ENCODE data around the gene MAGEL2. TPM values are rescaled to one million over a fixed set of nuclear protein-coding genes. Genes with fewer than 3 reads are reported as not detected.

Gene MAGEL2
- total RNA-seq, 2 experiments from 2014 or later, result not detected

GRCh38 chr15:23628612-23629233 lies 18.9 kb downstream of the MAGEL2 start:
- Mint-ChIP-seq H3K4me1 (ENCODE audit: low read depth) (no peaks in the 10 kb centered on the region), H3K27ac (no peak overlapping the region), H3K36me3 (ENCODE audit: low read depth) (no peaks in the 10 kb centered on the region), H3K27me3 (peaks cover 12% of the 10 kb centered on the region), H3K4me3 (no peak overlapping the region), H3K9me3 (no peaks in the 10 kb centered on the region)
- ATAC-seq (ENCODE audit: poor library complexity), result no peak
- TF ChIP-seq CTCF (IDR thresholded peaks at IDR 0.05), result no peak
- Histone ChIP-seq H3K9me3 (ENCODE audit: control insufficient read depth in 1 of 2, insufficient read depth in 1 of 2, low read length in 2 of 2) (peaks cover 0 to 5% of the 10 kb centered on the region in 2 experiments), H3K36me3 (ENCODE audit: insufficient read depth, low read length) (no peaks in the 10 kb centered on the region), H3K27ac (ENCODE audit: low read depth in 1 of 2, low read length in 2 of 2) (no peak overlapping the region), H3K4me3 (ENCODE audit: low read length) (no peak overlapping the region), H3K4me1 (ENCODE audit: insufficient read depth, low read length) (no peaks in the 10 kb centered on the region), H3K27me3 (ENCODE audit: control insufficient read depth in 1 of 2, insufficient read depth in 2 of 2, low read length in 2 of 2) (no peaks in the 10 kb centered on the region)
- DNase-seq, result no peak
- POLR2A ChIA-PET, result no interaction called here
- CTCF ChIA-PET, result no interaction called here
- intact Hi-C loops (cut with DNase I, micrococcal nuclease), result no loop called here

GRCh38 chr15:23616536-23616935 lies 31.1 kb downstream of the MAGEL2 start:
- Histone ChIP-seq H3K27me3 (ENCODE audit: control insufficient read depth in 1 of 2, insufficient read depth in 2 of 2, low read length in 2 of 2) (no peaks in the 10 kb centered on the region), H3K27ac (ENCODE audit: low read depth in 1 of 2, low read length in 2 of 2) (no peak overlapping the region), H3K4me1 (ENCODE audit: insufficient read depth, low read length) (no peaks in the 10 kb centered on the region), H3K36me3 (ENCODE audit: insufficient read depth, low read length) (no peaks in the 10 kb centered on the region), H3K4me3 (ENCODE audit: low read length) (no peak overlapping the region), H3K9me3 (ENCODE audit: control insufficient read depth in 1 of 2, insufficient read depth in 1 of 2, low read length in 2 of 2) (peaks cover 0 to 8% of the 10 kb centered on the region in 2 experiments)
- peaks cover 10% of the 10 kb centered on the region for H3K9me3 Mint-ChIP-seq
- no peak for DNase-seq
- no peak overlapping the region for H3K4me3 Mint-ChIP-seq
- H3K4me1 Mint-ChIP-seq (ENCODE audit: low read depth), result no peaks in the 10 kb centered on the region
- CTCF ChIA-PET, result no interaction called here
- no peaks in the 10 kb centered on the region for H3K27me3 Mint-ChIP-seq
- no peak for TF ChIP-seq CTCF (IDR thresholded peaks at IDR 0.05)
- ATAC-seq (ENCODE audit: poor library complexity), result no peak
- intact Hi-C loops (cut with DNase I, micrococcal nuclease), result no loop called here
- H3K36me3 Mint-ChIP-seq (ENCODE audit: low read depth), result no peaks in the 10 kb centered on the region
- POLR2A ChIA-PET, result no interaction called here
- no peak overlapping the region for H3K27ac Mint-ChIP-seq

- Mint-ChIP-seq H3K9me3 (peaks cover 5% of the 10 kb centered on the region), H3K27ac (no peak overlapping the region), H3K36me3 (ENCODE audit: low read depth) (no peaks in the 10 kb centered on the region), H3K4me1 (ENCODE audit: low read depth) (no peaks in the 10 kb centered on the region), H3K4me3 (no peak overlapping the region), H3K27me3 (no peaks in the 10 kb centered on the region)
- intact Hi-C loops (cut with DNase I, micrococcal nuclease), result no loop called here
- Histone ChIP-seq H3K27me3 (ENCODE audit: control insufficient read depth in 1 of 2, insufficient read depth in 2 of 2, low read length in 2 of 2) (no peaks in the 10 kb centered on the region), H3K4me1 (ENCODE audit: insufficient read depth, low read length) (no peaks in the 10 kb centered on the region), H3K4me3 (ENCODE audit: low read length) (no peak overlapping the region), H3K9me3 (ENCODE audit: control insufficient read depth in 1 of 2, insufficient read depth in 1 of 2, low read length in 2 of 2) (no peaks in the 10 kb centered on the region), H3K36me3 (ENCODE audit: insufficient read depth, low read length) (no peaks in the 10 kb centered on the region), H3K27ac (ENCODE audit: low read depth in 1 of 2, low read length in 2 of 2) (no peak overlapping the region)
- DNase-seq (no peak), ATAC-seq (ENCODE audit: poor library complexity) (no peak)
- CTCF ChIA-PET, result no interaction called here
- TF ChIP-seq CTCF (IDR thresholded peaks at IDR 0.05), result no peak
- POLR2A ChIA-PET, result no interaction called here
Measured at GRCh38 chr15:23606226-23606625, 41.4 kb downstream of the MAGEL2 start.
